HepG2 (cell line): ENCODE results near the gene MYO5B. TPM values are rescaled to one million over a fixed set of nuclear protein-coding genes. Genes with fewer than 3 reads are reported as not detected.

Experiments
- ATAC-seq: fragments of 200-7000 bp; cut with Tn5 transposase; 3 replicates; pipeline ENCODE4 v1.9.1; 2020; ENCODE audit warnings: mild to moderate bottlenecking, moderate library complexity
- BruUV-seq: library from RNA; stranded (reverse); fragments of 400-500 nt; replicated peaks from 2 replicates; lab custom pipeline; 2021; lab: Mats Ljungman, UMichigan
- CTCF ChIA-PET: fragments of 300-600 bp; formaldehyde crosslinking; extraction: SDS; loops from one replicate; lab custom pipeline; 2021; ENCODE audit warnings: low total read pairs, inconsistent platforms, low intra/inter-chr PET ratio; lab: Yijun Ruan, JAX
- POLR2A ChIA-PET: fragments of 350-600 bp; sonication (Branson Sonifier 250); formaldehyde crosslinking; loops from one replicate; lab custom pipeline; 2020; ENCODE audit warnings: antibody characterized with exemption, inconsistent platforms; lab: Yijun Ruan, JAX
- DNase-seq: peaks from one replicate; pipeline ENCODE4 v3.0.0-alpha.2; 2015; ENCODE audit warnings: low spot score
- FAIRE-seq: peaks from 3 replicates; lab custom pipeline; 2011; peaks lifted over from hg19 to GRCh38; lab: Jason Lieb, UNC
- H2AFZ ChIP-seq: one replicate; pipeline ENCODE4 v1.6.1; 2011; ENCODE audit warnings: low read length, inconsistent platforms
- H3K27ac ChIP-seq: fragments of 300-600 bp; 3 replicates; pipeline ENCODE4 v1.8.0; 2011; ENCODE audit warnings: mixed run types, mild to moderate bottlenecking, mixed read lengths, low read length, inconsistent platforms; ENCODE audit not compliant: insufficient read depth; ENCODE audit errors: extremely low read length
- H3K27me3 ChIP-seq, 2 experiments: fragments of 200-600 bp in 1 of 2; 2 replicates in 1 of 2; 3 replicates in 1 of 2; pipeline versions ENCODE4 v1.6.0 to v1.8.0; 2011; ENCODE audit warnings: low read length in 2 of 2, mild to moderate bottlenecking in 2 of 2, moderate library complexity in 2 of 2, inconsistent platforms in 1 of 2; ENCODE audit not compliant: insufficient read depth in 2 of 2, control insufficient read depth in 1 of 2
- H3K36me3 ChIP-seq, 2 experiments: fragments of 200-600 bp in 1 of 2; replicated peaks in 1 of 2; 2 replicates in 1 of 2; 3 replicates in 1 of 2; pipeline versions ENCODE4 v1.5.1 to v1.8.0; 2011; ENCODE audit warnings: low read length in 2 of 2, inconsistent platforms in 1 of 2; ENCODE audit not compliant: insufficient read depth in 2 of 2, control insufficient read depth in 1 of 2
- H3K4me1 ChIP-seq: 2 replicates; pipeline ENCODE4 v1.5.1; 2012; ENCODE audit warnings: low read length, inconsistent platforms; ENCODE audit not compliant: insufficient read depth
- H3K4me2 ChIP-seq: 2 replicates; pipeline ENCODE4 v1.6.0; 2011; ENCODE audit warnings: low read depth, low read length, inconsistent platforms
- H3K4me3 ChIP-seq, 3 experiments: fragments of 200-600 bp in 1 of 3; sonication (generic), shearing (Covaris generic) in 1 of 3; replicated peaks in 1 of 3; 2 replicates each; pipeline ENCODE4 v1.5.1; 2011 to 2016; ENCODE audit warnings: low read length in 3 of 3, inconsistent platforms in 2 of 3, low read depth in 2 of 3, mild to moderate bottlenecking in 2 of 3, control low read depth in 1 of 3, mixed read lengths in 1 of 3; ENCODE audit not compliant: insufficient read depth in 1 of 3
- H3K79me2 ChIP-seq: one replicate; pipeline ENCODE4 v1.6.1; 2011; ENCODE audit warnings: low read length, inconsistent platforms; ENCODE audit not compliant: insufficient read depth
- H3K9ac ChIP-seq: 2 replicates; pipeline ENCODE4 v1.6.0; 2011; ENCODE audit warnings: mild to moderate bottlenecking, low read depth, low read length, inconsistent platforms; ENCODE audit not compliant: insufficient read depth
- H3K9me3 ChIP-seq: 2 replicates; pipeline ENCODE4 v1.5.1; 2012; ENCODE audit warnings: mild to moderate bottlenecking, low read length
- H4K20me1 ChIP-seq: 2 replicates; pipeline ENCODE4 v1.6.0; 2011; ENCODE audit warnings: inconsistent platforms, mild to moderate bottlenecking, low read length, moderate library complexity; ENCODE audit not compliant: insufficient read depth
- TFDP1 ChIP-seq: IDR thresholded peaks from 2 replicates; pipeline ENCODE4 v1.6.1; 2016; ENCODE audit warnings: missing compliant biosample characterization, missing genetic modification reagents, borderline replicate concordance
- ZNF44 ChIP-seq: sonication (generic); formaldehyde crosslinking; IDR thresholded peaks from 2 replicates; pipeline ENCODE4 v1.5.1; 2020; ENCODE audit warnings: mild to moderate bottlenecking, missing genetic modification reagents
- ZNF746 ChIP-seq: sonication (generic); formaldehyde crosslinking; IDR thresholded peaks from 2 replicates; pipeline ENCODE4 v1.8.0; 2022; ENCODE audit warnings: mild to moderate bottlenecking, missing genetic modification reagents
- ZNF770 ChIP-seq: sonication (generic); formaldehyde crosslinking; IDR thresholded peaks from 2 replicates; pipeline ENCODE4 v1.5.0; 2020; ENCODE audit warnings: mild to moderate bottlenecking, missing genetic modification reagents
- WGBS: methylation state at CpG from one replicate; pipeline ENCODE4 v1.1.6; 2017; ENCODE audit warnings: low lambda C conversion rate; 5-methylcytosine and 5-hydroxymethylcytosine counted together
- in situ Hi-C: cut with HindIII; loops from 2 replicates; pipeline ENCODE4 v1.10.0; 2017; ENCODE audit warnings: low pct_unique_long_range_greater_than_20kb; ENCODE audit not compliant: extremely low pct_ligation_motif_present
- intact Hi-C: fragments of 100-400 bp; cut with micrococcal nuclease; formaldehyde crosslinking; loops from one replicate; pipeline ENCODE4 v1.10.0; 2022; ENCODE audit not compliant: unreplicated experiment
- polyA plus RNA-seq, 8 experiments: library from polyadenylated mRNA; depleted of rRNA in 3 of 8; stranded (reverse) in 7 of 8; unstranded in 1 of 8; fragments of >200 nt; fragmentation: Illumina TruSeq in 4 of 8; extraction: Trizol in 4 of 8; gene quantifications; 2 replicates each; pipeline versions ENCODE4 v1.2.1 to v1.2.3, GENCODE V29; 2011 to 2016; ENCODE audit warnings: low read depth in 4 of 8, missing spikeins in 1 of 8, mixed read lengths in 1 of 8; ENCODE audit not compliant: insufficient read depth in 1 of 8
- total RNA-seq, 5 experiments: library from RNA; depleted of rRNA; stranded (reverse); fragments of >200 nt; fragmentation: Illumina TruSeq; extraction: Trizol; gene quantifications; 2 replicates each; pipeline ENCODE4 v1.2.3, GENCODE V29; 2016; ENCODE audit warnings: low read depth in 1 of 5

The MYO5B gene
- total and polyA plus RNA-seq, 2 of the 13 experiments (the other 11 are each of a cell fraction or from before 2014, with no cell fraction given): 13.1 to 24.0 TPM

GRCh38 chr18:50011813-50012435 is 183.0 kb downstream of the MYO5B start:
- BruUV-seq: no TSS peak
- ATAC-seq: peak; percentile 37; the same call in 2 of the 3 replicates

More at GRCh38 chr18:50011813-50012435, 183.0 kb downstream of the MYO5B start:
- Histone ChIP-seq H3K79me2 (no peaks in the 10 kb centered on the region), H3K27me3 (no peaks in the 10 kb centered on the region), H3K4me2 (no peak overlapping the region), H3K4me1 (peaks cover 13% of the 10 kb centered on the region; the same call in 1 of the 2 replicates), H4K20me1 (no peaks in the 10 kb centered on the region), H3K36me3 (no peaks in the 10 kb centered on the region), H3K27ac (no peak overlapping the region), H3K9me3 (no peaks in the 10 kb centered on the region), H3K4me3 (no peak overlapping the region), H3K9ac (no peak overlapping the region), H2AFZ (no peak overlapping the region)
- CTCF ChIA-PET: no interaction called here
- in situ Hi-C loops: no loop called here
- intact Hi-C loops: no loop called here
- POLR2A ChIA-PET: no interaction called here
- FAIRE-seq (no peak), DNase-seq (peak; percentile 50)
- 69% methylated on average over 4 of the region's 4 CpGs for WGBS
- TF ChIP-seq ZNF44 (CRISPR knock-in tag) (no peak), ZNF746 (no peak), TFDP1 (no peak), ZNF770 (no peak)
